Measurements from ENCODE around the gene CELF5. TPM values are rescaled to one million over a fixed set of nuclear protein-coding genes. Genes with fewer than 3 reads are reported as not detected.
A peak's percentile ranks its signal among the peaks of the same experiment; 100 is the strongest.

CELF5 gene
- total and polyA plus RNA-seq, 9 of the 15 experiments (the other 6 are each of a cell fraction or from before 2014, with no cell fraction given) = 0.01 to 0.56 (median 0.22) TPM

- ATAC-seq (peak; percentile 87), FAIRE-seq (peak; percentile 99), DNase-seq (ENCODE audit: extremely low read depth in 1 of 4, low spot score in 3 of 4) (peak; percentile 84 to 96 (median 88))
- Histone ChIP-seq H3K4me3 (peak within 1 kb of the TSS; percentile 99), H3K79me2 (ENCODE audit: control insufficient read depth, insufficient read depth, low read length) (peaks cover 49% of the 10 kb centered on the region), H3K9me1 (ENCODE audit: control insufficient read depth, insufficient read depth, low read length) (no peaks in the 10 kb centered on the region), H3K4me1 (replicated peaks in 1 of 2; ENCODE audit: control insufficient read depth in 2 of 2, insufficient read depth in 2 of 2, low read length in 2 of 2) (peaks cover 23 to 65% of the 10 kb centered on the region in 2 experiments), H3K27me3 (ENCODE audit: control insufficient read depth in 2 of 2, insufficient read depth in 2 of 2, low read length in 2 of 2) (no peaks in the 10 kb centered on the region), H3K9me3 (replicated peaks; ENCODE audit: control insufficient read depth, insufficient read depth, low read depth, low read length) (no peaks in the 10 kb centered on the region), H4K20me1 (replicated peaks; ENCODE audit: control insufficient read depth, insufficient read depth, low read length) (peaks cover 26% of the 10 kb centered on the region; the same call in 1 of the 2 replicates), H3K9ac (ENCODE audit: insufficient read depth in 1 of 2, low read depth in 2 of 2, low read length in 2 of 2) (peak within 1 kb of the TSS; percentile 82 to 99), H3K4me2 (ENCODE audit: insufficient read depth, low read length) (peak within 1 kb of the TSS; percentile 96), H3K27ac (ENCODE audit: extremely low read depth, low read depth, low read length) (peak within 1 kb of the TSS; percentile 96), H3K36me3 (ENCODE audit: control insufficient read depth, insufficient read depth, low read length) (peaks cover 37% of the 10 kb centered on the region; the same call in 2 of the 3 replicates), H2AFZ (ENCODE audit: low read depth, low read length) (peak within 1 kb of the TSS; percentile 99)
- intact Hi-C loops (cut with micrococcal nuclease) (no loop called here), in situ Hi-C loops (cut with MboI) (no loop called here)
- BruUV-seq (replicated peaks) = no TSS peak
- ChIA-PET POLR2A (interaction anchor here (0.5 to 1.5 kb wide), 8 partner anchors 8 to 636 kb away, joined by 3 to 4 read pairs (median 3); no protein-coding TSS in a partner anchor), CTCF (ENCODE audit: low intra/inter-chr PET ratio) (no interaction called here)
- whole genome bisulfite sequencing (ENCODE audit: insufficient coverage, low coverage, missing lambda C conversion rate) = 1% methylated on average over 39 of the region's 69 CpGs
- TF ChIP-seq TAF1 (IDR thresholded peaks at IDR 0.05; ENCODE audit: control insufficient read depth, extremely low read depth, insufficient read depth, low read length, severe bottlenecking) (peak; percentile 55), HCFC1 (IDR thresholded peaks at IDR 0.05; ENCODE audit: low read depth, low read length) (peak; percentile 88), SIX5 (IDR thresholded peaks at IDR 0.05; ENCODE audit: borderline replicate concordance in 1 of 2, insufficient read depth in 1 of 2, low read depth in 1 of 2, low read length in 2 of 2) (peak; percentile 75 to 90), XRCC4 (IDR thresholded peaks at IDR 0.05; ENCODE audit: extremely low read depth, insufficient read depth, insufficient read length) (no peak), KAT7 (CRISPR knock-in tag; IDR thresholded peaks at IDR 0.05; ENCODE audit: borderline replicate concordance) (peak; percentile 55; the same call in 1 of the 2 replicates), RBFOX2 (IDR thresholded peaks at IDR 0.05; ENCODE audit: low read depth, low read length) (peak; percentile 79), AFF4 (CRISPR knock-in tag; IDR thresholded peaks at IDR 0.05) (no peak), SOX6 (IDR thresholded peaks at IDR 0.05) (no peak), CEBPG (CRISPR knock-in tag; IDR thresholded peaks at IDR 0.05) (no peak), CEBPG (tag; conservative IDR thresholded peaks at IDR 0.05 in 1 of 2, IDR thresholded peaks at IDR 0.05 in 1 of 2) (no peak), ETS1 (conservative IDR thresholded peaks at IDR 0.05; ENCODE audit: control insufficient read depth, low read depth, low read length) (peak; percentile 86; the same call in 1 of the 2 replicates), HEY1 (CRISPR knock-in tag; IDR thresholded peaks at IDR 0.05; ENCODE audit: borderline replicate concordance) (no peak), EP400 (IDR thresholded peaks at IDR 0.05) (peak; percentile 76), ATF1 (CRISPR knock-in tag; IDR thresholded peaks at IDR 0.05) (0 out of 2 replicates have a peak, but pooled peaks have one; percentile 19), ATF1 (tag; IDR thresholded peaks at IDR 0.05) (peak; percentile 76)
Observed at GRCh38 chr19:3185461-3186159, 38.9 kb upstream of the CELF5 start, which contains the start of gene NCLN. Gene NCLN, plus strand, starts transcription at chr19:3185930. Its CDS starts 101 bp downstream, at chr19:3186031.

Data from K562 (cell line).